HG03159 (cell line): ENCODE results near the gene CEP70.
A peak's percentile ranks its signal among the peaks of the same experiment; 100 is the strongest.
"Not testable (repeated sequence)": the region's sequence is repeated elsewhere in the genome, so short reads cannot be mapped to it uniquely, and the experiment has no call there.

Experiments used
- ATAC-seq: cut with Tn5 transposase; IDR thresholded peaks from one replicate; pipeline ENCODE4 v1.9.1; 2021; ENCODE audit warnings: mild to moderate bottlenecking, moderate library complexity; ENCODE audit not compliant: unreplicated experiment

Gene CEP70

DNA sequence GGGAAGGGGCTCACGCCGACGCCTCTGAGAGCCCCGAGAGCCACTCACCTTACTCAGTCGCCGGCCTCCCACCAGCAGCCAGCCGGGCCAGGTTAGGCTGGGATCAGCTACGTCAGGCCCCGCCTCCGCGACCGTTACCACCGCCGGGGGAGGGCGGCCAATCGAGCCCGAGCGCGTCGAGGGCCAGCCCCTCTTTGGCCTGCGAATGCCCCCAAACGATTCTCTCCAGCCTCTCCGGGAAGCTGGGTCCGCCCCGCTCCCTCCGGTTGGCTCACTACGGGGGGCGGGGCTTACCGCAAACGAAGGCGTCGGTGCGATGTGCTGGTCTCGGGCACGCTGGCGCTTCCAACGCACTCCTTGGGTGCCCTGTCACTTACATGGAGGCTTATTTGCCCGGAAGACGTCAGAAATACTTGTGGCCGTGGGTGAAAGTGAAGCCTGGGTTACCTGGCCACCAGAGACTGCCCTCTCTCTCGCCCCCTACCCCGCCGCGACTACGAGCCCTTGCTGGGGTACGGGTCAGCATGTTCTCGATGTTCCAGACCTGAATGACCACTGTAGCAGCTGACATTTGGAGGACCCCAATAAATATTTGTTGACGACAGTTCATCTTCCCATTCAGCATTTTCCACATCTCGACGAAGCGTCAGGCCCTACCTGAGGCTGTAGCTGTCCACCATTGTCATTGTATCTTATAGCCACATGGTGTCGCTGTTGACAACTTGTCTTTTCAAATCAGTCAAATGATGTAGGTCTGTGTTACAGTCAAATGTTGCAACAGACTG lies at the start of gene CEP70:
Gene CEP70, minus strand, starts transcription at position 111 of the 785 bp plus-strand sequence. CDS start 21,333 bp downstream, outside the sequence.
- ATAC-seq = peak; percentile 81

DNA sequence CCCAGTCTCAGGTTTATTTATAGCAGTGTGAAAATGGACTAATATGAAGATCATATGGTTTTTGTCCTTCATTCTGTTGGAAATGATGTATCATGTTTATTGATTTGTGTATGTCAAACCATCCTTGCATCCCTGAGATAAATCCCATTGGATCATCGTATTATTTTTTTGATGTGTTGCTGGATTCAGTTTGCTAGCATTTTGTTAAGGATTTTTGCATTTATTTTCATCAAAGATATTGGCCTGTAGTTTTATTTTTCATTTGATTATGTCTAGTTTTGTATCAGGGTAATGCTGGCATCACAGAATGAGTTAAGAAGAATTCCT lies 48.8 kb upstream of the CEP70 start:
- no peak for ATAC-seq

DNA sequence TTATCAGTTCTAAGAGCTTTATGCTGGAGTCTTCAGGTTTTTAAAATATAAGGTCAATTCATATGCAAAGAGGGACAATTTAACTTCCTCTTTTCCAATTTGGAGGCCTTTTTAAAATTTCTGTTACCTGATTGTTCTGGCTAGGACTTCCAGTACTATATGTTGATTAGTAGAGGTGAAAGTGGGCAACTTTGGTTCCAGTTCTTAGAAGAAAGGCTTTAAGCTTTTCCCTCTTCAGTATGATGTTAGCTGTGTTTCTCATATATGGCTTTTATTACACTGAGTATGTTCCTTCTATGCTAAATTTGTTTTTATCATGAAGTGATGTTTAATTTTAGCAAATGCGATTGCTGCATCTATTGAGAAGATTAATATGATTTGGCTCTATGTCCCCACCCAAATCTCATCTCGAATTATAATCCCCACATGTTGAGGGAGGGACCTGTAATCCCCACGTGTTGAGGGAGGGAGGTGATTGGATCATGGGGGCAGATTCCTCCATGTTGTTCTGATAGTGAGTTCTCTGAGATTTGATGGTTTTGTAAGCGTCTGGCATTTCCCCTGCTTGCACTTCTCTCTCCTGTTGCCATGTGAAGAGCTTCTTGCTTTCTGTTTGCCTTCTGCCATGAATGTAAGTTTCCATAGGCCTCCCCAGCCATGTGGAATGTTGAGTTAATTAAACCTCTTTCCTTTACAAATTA lies 48.3 kb upstream of the CEP70 start:
- ATAC-seq = no peak

GRCh38 chr3:138640537-138640936 lies 46.5 kb upstream of the CEP70 start:
- ATAC-seq = no peak

DNA sequence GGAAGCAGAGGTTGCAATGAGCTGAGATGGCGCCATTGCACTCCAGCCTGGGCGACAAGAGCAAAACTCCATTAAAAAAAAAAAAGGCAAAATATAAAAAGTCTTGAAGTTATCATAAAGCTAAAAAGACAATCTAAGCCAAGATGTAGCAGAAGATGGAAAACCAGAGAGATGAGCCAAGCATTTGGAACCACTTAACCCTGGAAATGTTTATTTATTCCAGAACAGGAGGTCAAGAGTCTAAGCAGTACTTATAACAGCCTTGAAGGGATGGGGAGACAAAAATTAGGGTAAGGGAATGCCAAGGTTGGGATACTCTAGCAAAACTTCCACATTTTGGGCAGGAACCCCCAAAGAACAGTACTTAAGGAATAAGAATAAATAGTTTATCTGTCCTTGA lies 44.6 kb upstream of the CEP70 start:
- ATAC-seq = no peak

DNA sequence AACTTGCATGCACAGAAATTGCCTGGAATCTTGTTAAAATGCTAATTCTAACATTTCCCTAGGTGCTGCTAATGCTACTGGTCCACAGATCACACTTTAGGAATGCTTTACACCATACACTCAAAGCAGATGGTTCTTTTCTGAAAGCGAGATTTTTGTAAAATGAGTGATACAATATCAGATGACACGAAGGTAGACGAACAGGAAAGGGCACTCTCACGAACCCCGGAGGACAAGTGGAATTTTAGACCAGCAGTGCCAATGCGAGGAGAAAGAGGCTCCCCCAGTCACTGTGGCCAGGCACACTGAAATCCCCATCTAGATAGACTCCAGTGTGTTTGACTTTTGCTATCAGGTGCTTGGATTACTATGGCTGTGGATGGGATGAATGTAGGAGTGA lies 35.5 kb upstream of the CEP70 start:
- ATAC-seq = no peak

- ATAC-seq = no peak
Measured at GRCh38 chr3:138625707-138626365, 31.8 kb upstream of the CEP70 start.

DNA sequence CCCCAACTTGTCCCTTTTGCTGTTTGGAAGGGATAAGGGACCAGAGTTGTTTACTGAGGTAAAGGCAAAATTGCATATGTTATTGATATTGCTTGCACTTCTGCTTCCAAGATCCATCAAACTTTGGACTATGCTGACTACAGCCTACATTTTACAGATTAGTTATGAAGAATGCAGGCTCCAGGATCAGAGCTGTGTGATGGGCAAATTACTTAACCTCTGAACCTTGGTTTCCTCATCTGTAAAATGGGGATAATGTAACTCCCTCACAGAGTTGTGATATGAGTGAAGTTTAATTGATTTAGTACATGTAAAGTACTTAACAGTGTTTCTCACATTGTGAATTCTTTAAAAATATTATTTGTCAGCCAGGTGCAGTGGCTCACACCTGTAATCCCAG lies 30.5 kb upstream of the CEP70 start:
- no peak for ATAC-seq

DNA sequence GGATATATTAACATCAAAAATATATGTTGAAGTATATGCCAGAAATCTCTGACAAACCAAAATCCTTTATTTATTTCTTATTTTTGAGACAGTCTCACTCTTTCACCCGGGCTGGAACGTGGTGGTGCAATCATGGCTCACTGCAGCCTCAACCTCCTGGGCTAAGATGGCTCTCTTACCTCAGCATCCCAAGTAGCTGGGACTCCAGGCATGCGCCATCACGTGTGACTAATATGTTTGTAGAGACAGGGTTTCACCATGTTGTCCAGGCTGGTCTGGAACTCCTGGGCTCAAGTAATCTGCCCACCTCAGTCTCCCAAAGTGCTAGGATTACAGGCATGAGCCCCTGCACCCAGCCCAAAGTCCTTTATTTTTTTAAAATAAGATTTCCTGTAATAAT lies 26.4 kb upstream of the CEP70 start:
- ATAC-seq = no peak

GRCh38 chr3:138615462-138615861 lies 21.4 kb upstream of the CEP70 start:
- no peak for ATAC-seq

- ATAC-seq = no peak
Measured at GRCh38 chr3:138609898-138610266, 15.8 kb upstream of the CEP70 start.

DNA sequence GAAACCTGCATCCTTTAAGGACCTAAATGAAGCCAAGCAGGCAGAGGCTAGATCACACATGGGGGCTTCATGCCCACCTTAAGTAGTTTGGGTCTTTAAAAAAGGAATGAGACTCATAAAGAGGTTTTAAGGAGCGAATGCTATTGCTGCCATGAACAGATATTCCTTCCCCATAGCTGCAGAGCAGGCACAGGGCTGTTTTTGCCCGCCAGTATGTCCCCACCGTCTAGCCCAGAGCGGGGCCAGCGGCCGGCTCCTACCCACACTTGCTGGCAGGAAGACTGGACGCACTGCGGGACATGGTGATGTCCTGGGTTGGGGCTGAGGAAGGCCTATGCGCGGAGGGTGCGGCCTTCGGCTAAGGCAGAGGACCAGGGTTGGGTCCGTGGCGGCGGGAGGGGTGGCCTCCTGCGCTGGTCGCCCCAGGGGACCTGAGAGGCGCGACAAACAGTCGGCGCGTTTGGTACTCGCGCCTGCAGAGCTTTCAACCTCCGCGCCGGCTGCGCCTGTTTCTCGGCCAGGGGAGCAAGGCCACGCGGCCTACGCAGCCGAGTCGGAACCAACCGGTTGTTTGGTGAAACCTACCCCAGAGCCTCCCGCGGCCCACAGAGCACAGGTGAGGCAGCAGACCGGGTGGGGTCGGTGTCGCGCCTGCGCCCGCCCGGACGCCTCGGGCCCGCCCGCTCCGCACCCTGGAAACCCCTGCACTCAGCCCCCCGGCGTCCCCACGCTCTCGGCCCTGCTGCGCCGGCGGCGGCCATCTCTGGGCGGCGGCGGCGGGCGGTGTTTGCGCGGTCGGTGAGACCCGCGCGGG lies 14.5 kb upstream of the CEP70 start, which contains the start of gene FAIM:
Gene FAIM, plus strand, starts transcription at position 450 of the 814 bp plus-strand sequence. CDS start 10,956 bp downstream, outside the sequence.
- ATAC-seq = peak; percentile 71

- not testable (repeated sequence) for ATAC-seq
Measured at GRCh38 chr3:138604106-138604595, 10.1 kb upstream of the CEP70 start.

GRCh38 chr3:138601661-138602060 lies 7.6 kb upstream of the CEP70 start:
- ATAC-seq = not testable (repeated sequence)

DNA sequence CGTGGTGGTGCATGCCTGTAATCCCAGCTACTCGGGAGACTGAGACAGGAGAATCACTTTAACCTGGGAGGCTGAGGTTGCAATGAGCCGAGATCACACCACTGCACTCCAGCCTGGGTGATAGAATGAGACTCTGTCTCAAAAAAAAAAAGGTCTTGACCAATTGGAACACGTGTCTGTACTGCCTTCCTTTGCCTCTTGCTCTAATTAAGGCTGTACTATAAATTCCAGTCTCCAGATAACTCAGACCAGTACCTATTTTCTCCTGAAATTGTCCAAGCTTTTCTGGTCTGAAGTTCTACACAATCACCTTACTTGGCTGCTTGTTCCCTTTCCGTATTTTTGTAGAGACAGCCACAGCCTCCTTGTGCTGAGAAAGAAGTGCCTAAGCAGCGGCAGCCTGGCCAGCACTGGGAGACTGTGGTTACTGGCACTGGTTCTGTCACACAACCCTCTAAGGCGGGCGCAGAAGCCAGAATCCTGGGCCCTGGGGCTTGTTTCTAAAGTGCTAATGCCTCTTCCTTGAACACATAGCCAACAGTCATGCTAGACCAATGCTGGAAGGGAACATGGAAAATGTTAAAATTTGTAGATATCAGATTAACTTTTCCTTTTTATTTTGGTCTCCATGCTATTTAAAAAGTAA lies 6.2 kb upstream of the CEP70 start:
- ATAC-seq = no peak

- no peak for ATAC-seq
Measured at GRCh38 chr3:138598534-138598933, 4.5 kb upstream of the CEP70 start.

GRCh38 chr3:138597186-138597976 lies 3.3 kb upstream of the CEP70 start:
- ATAC-seq = not testable (repeated sequence)

GRCh38 chr3:138594935-138595610 lies 1.0 kb upstream of the CEP70 start:
- ATAC-seq = no peak
